GM23248 (cell line): ENCODE measurements around the gene FOXS1. TPM values are rescaled to one million over a fixed set of nuclear protein-coding genes. Genes with fewer than 3 reads are reported as not detected.
A peak's percentile ranks its signal among the peaks of the same experiment; 100 is the strongest.

Source experiments
- DNase-seq: peaks from one replicate; pipeline ENCODE4 v3.0.0-alpha.2; 2015
- H2AFZ ChIP-seq: fragments of 200-600 bp; sonication (generic); 2 replicates; pipeline ENCODE4 v1.6.1; 2016; ENCODE audit warnings: antibody characterized with exemption
- H3F3A ChIP-seq: fragments of 200-600 bp; sonication (generic); 2 replicates; pipeline ENCODE4 v1.6.1; 2016; ENCODE audit warnings: mild to moderate bottlenecking, antibody characterized with exemption, mixed run types; ENCODE audit not compliant: insufficient read depth
- H3K27ac ChIP-seq: fragments of 200-600 bp; sonication (generic); 2 replicates; pipeline ENCODE4 v1.5.1; 2016; ENCODE audit warnings: mild to moderate bottlenecking
- H3K27me3 ChIP-seq: fragments of 200-600 bp; sonication (generic); replicated peaks from 2 replicates; pipeline ENCODE4 v1.6.1; 2016; ENCODE audit warnings: mild to moderate bottlenecking; ENCODE audit not compliant: insufficient read depth
- H3K36me3 ChIP-seq: fragments of 200-600 bp; sonication (generic); 2 replicates; pipeline ENCODE4 v1.6.1; 2016; ENCODE audit warnings: low read depth, mild to moderate bottlenecking
- H3K4me1 ChIP-seq: fragments of 200-600 bp; sonication (generic); 2 replicates; pipeline ENCODE4 v1.6.1; 2016; ENCODE audit warnings: mild to moderate bottlenecking; ENCODE audit not compliant: insufficient read depth
- H3K4me2 ChIP-seq: fragments of 200-600 bp; sonication (generic); one replicate; pipeline ENCODE4 v1.6.1; 2016; ENCODE audit warnings: mild to moderate bottlenecking; ENCODE audit not compliant: unreplicated experiment
- H3K4me3 ChIP-seq: fragments of 200-600 bp; sonication (generic); 2 replicates; pipeline ENCODE4 v1.5.1; 2016; ENCODE audit warnings: mild to moderate bottlenecking
- H3K79me2 ChIP-seq: fragments of 200-600 bp; sonication (generic); 2 replicates; pipeline ENCODE4 v1.6.1; 2016; ENCODE audit warnings: mild to moderate bottlenecking; ENCODE audit not compliant: insufficient read depth
- H3K9ac ChIP-seq: fragments of 200-600 bp; sonication (generic); 2 replicates; pipeline ENCODE4 v1.6.1; 2016; ENCODE audit warnings: mild to moderate bottlenecking
- H3K9me2 ChIP-seq: fragments of 200-600 bp; sonication (generic); 2 replicates; pipeline ENCODE4 v1.6.1; 2016; ENCODE audit warnings: mixed run types, mild to moderate bottlenecking, moderate library complexity; ENCODE audit not compliant: insufficient read depth
- H3K9me3 ChIP-seq: fragments of 200-600 bp; sonication (generic); one replicate; pipeline ENCODE4 v1.6.1; 2017; ENCODE audit warnings: low read depth
- H4K20me1 ChIP-seq: fragments of 200-600 bp; sonication (generic); 2 replicates; pipeline ENCODE4 v1.6.0; 2016; ENCODE audit not compliant: insufficient read depth
- EZH2 ChIP-seq: fragments of 200-600 bp; sonication (generic); IDR thresholded peaks from 2 replicates; pipeline ENCODE4 v1.6.1; 2018; ENCODE audit warnings: antibody characterized with exemption, mild to moderate bottlenecking; ENCODE audit not compliant: insufficient read depth, poor library complexity, severe bottlenecking
- EZH2phosphoT487 ChIP-seq: fragments of 200-600 bp; sonication (generic); IDR thresholded peaks from 2 replicates; pipeline ENCODE4 v1.6.1; 2018; ENCODE audit warnings: antibody characterized with exemption, moderate library complexity, mild to moderate bottlenecking, low read depth; ENCODE audit not compliant: insufficient read depth
- WGBS, 2 experiments: methylation state at CpG; one replicate each; pipeline ENCODE4 v1.1.6; 2015 to 2017; ENCODE audit warnings: low lambda C conversion rate in 2 of 2, low coverage in 1 of 2; ENCODE audit errors: missing lambda C conversion rate in 2 of 2; 5-methylcytosine and 5-hydroxymethylcytosine counted together
- in situ Hi-C: fragments of 300-500 bp; cut with MboI; formaldehyde crosslinking; loops from 2 replicates; pipeline ENCODE4 v1.15.0; 2020
- polyA plus RNA-seq: library from polyadenylated mRNA; unstranded; fragments of >200 nt; fragmentation: Nextera tagmentation; extraction: Ambion mirVana; gene quantifications from 2 replicates; pipeline ENCODE4 v1.2.1, GENCODE V29; 2016
- total RNA-seq: library from RNA; depleted of rRNA; stranded (reverse); fragments of >200 nt; shearing (Covaris generic); gene quantifications from 2 replicates; pipeline ENCODE4 v1.2.3, GENCODE V29; 2014

Gene FOXS1
- total and polyA plus RNA-seq, 2 experiments from 2014 or later = not detected

DNA sequence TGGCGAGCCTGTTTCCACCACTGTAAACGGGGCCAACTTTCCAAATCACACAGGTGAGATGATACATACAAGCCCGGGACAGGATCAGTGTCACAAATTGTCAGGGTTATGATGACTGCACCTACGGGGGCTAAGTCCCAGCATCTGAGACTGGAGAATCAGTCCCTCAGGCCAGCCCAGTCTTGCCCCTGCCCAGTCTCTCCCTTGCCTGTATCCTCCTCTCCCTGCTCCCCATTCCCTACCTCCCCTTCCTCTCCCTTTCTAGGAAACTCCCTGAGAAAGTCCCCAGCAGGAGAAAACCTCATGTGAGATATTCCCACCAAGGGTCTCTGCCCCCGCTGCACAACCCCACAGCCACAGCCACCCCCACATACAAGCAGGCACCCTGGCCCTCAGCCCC is 1.5 kb downstream of the FOXS1 start:
- DNase-seq = no peak
- no peaks in the 10 kb centered on the region for H3K79me2 ChIP-seq
- 75 to 82% methylated on average over 5 of the region's 5 CpGs for WGBS, 2 experiments
- no peak overlapping the region for H2AFZ ChIP-seq
- 0 out of 2 replicates have a peak, but pooled peaks cover 5% of the 10 kb centered on the region for H3F3A ChIP-seq
- H3K4me2 ChIP-seq = no peak overlapping the region
- H3K4me1 ChIP-seq = peaks cover 19% of the 10 kb centered on the region
- H3K9me3 ChIP-seq = no peaks in the 10 kb centered on the region
- H3K9ac ChIP-seq = no peak overlapping the region
- H3K4me3 ChIP-seq = no peak overlapping the region
- no peak overlapping the region for H3K27ac ChIP-seq
- TF ChIP-seq EZH2phosphoT487 (no peak), EZH2 (no peak)
- no peaks in the 10 kb centered on the region for H4K20me1 ChIP-seq
- in situ Hi-C loops = no loop called here
- peaks cover 10% of the 10 kb centered on the region; the same call in 1 of the 2 replicates for H3K27me3 ChIP-seq
- H3K36me3 ChIP-seq = no peaks in the 10 kb centered on the region
- H3K9me2 ChIP-seq = no peaks in the 10 kb centered on the region

DNA sequence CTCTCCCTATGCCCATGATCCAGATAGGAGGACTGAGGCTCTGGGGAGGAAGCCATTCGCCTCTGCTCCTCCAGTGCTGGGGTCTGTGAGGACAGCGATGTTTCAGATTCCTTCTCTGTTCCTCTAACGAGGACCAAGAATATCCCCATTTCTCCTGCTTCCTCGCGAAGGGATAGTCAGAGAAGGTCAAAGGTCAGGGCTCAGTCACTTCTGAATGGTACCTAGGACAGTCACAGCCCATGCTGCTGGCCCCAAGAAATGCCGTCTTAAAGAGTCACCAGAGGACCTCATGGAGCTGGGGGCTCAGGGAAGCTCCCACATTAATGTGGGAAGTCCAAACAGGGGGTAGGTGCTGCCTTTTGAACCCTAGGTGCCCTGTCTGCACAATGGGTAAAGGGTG is 2.1 kb downstream of the FOXS1 start:
- 0 out of 2 replicates have a peak, but pooled peaks cover 5% of the 10 kb centered on the region for H3F3A ChIP-seq
- H3K36me3 ChIP-seq = no peaks in the 10 kb centered on the region
- TF ChIP-seq EZH2phosphoT487 = no peak
- no peak for TF ChIP-seq EZH2
- peaks cover 9% of the 10 kb centered on the region; the same call in 1 of the 2 replicates for H3K27me3 ChIP-seq
- H4K20me1 ChIP-seq = no peaks in the 10 kb centered on the region
- H3K4me1 ChIP-seq = peaks cover 23% of the 10 kb centered on the region
- WGBS, 2 experiments = 90 to 93% methylated on average over 6 of the region's 6 CpGs
- no peak overlapping the region for H3K4me2 ChIP-seq
- H3K9me2 ChIP-seq = no peaks in the 10 kb centered on the region
- no peak overlapping the region for H2AFZ ChIP-seq
- in situ Hi-C loops = no loop called here
- no peak overlapping the region for H3K27ac ChIP-seq
- H3K9me3 ChIP-seq = no peaks in the 10 kb centered on the region
- H3K9ac ChIP-seq = no peak overlapping the region
- no peaks in the 10 kb centered on the region for H3K79me2 ChIP-seq
- no peak for DNase-seq
- H3K4me3 ChIP-seq = no peak overlapping the region

DNA sequence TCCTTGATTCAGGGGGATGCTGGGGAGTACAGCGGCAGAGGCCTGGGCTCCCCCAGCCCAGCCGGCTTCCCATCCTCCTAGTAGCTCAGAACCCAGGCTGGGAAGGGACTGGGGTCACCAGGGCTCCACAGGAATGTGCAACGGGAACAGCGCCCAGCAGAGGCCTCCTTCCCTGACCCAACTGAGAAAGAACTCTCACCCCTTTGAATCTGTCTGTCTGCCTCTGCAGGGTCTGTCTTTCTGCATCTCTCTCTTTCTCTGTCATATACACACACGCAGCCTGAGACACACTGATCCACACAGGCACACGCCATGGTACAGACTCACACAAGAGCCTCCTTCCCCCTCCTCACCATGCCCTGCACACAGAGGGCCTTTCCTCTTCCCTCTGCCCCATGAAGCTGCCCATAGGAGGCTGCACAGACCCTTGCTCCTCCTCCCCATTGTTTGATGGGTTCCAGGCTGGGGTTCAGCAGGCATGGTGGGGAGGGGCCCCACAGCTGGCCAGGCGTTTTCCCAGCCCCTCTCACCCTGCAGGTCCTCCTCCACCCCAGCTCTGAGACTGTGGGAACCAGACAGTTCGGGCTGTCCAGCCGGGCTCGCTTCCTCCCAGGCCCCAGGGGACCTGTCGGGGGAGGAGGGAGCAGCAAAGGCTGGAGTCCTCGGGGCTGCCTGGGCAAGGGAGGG is 2.8 kb downstream of the FOXS1 start:
- H3K9me3 ChIP-seq = no peaks in the 10 kb centered on the region
- H3K9ac ChIP-seq = peak overlapping the region; percentile 37
- H3K4me2 ChIP-seq = peak overlapping the region; percentile 29
- H4K20me1 ChIP-seq = no peaks in the 10 kb centered on the region
- no peak for TF ChIP-seq EZH2
- no peak for TF ChIP-seq EZH2phosphoT487
- H3K36me3 ChIP-seq = no peaks in the 10 kb centered on the region
- peak; percentile 51 for DNase-seq
- H3K79me2 ChIP-seq = no peaks in the 10 kb centered on the region
- peaks cover 29% of the 10 kb centered on the region for H3K4me1 ChIP-seq
- no peak overlapping the region for H3K4me3 ChIP-seq
- no peak overlapping the region for H2AFZ ChIP-seq
- 60% methylated on average over 11 to 12 of the region's 12 CpGs for WGBS, 2 experiments
- H3K27me3 ChIP-seq = peaks cover 7% of the 10 kb centered on the region; the same call in 1 of the 2 replicates
- H3F3A ChIP-seq = peaks cover 11% of the 10 kb centered on the region; the same call in 1 of the 2 replicates
- in situ Hi-C loops = no loop called here
- H3K27ac ChIP-seq = no peak overlapping the region; the same call in 1 of the 2 replicates
- H3K9me2 ChIP-seq = no peaks in the 10 kb centered on the region

DNA sequence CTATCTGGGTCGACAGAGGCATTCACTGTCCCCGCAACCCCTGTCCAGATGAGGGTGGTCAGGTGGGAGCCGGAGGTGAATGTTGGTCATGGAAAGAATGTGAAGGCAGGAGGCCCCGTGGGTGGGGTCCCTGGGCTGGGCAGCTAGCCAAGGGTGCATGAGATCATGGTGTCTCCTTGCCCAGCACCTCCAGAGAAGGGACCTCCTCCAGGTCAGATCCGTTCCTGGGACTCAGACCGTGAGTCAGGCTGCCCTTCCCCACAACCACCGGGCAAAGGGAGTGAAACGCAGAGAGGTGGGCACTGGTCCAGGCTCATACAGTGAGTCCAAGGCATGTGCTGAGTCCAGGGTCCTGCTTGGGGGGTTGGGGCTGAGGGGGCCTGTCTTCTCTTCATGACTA is 3.5 kb downstream of the FOXS1 start:
- H3K4me1 ChIP-seq = peaks cover 36% of the 10 kb centered on the region
- no peak overlapping the region for H3K27ac ChIP-seq
- H3K9me2 ChIP-seq = no peaks in the 10 kb centered on the region
- no peaks in the 10 kb centered on the region for H3K9me3 ChIP-seq
- H3K79me2 ChIP-seq = no peaks in the 10 kb centered on the region
- H3F3A ChIP-seq = peaks cover 18% of the 10 kb centered on the region
- WGBS, 2 experiments = 49 to 61% methylated on average over 7 to 8 of the region's 8 CpGs
- no peak for TF ChIP-seq EZH2phosphoT487
- TF ChIP-seq EZH2 = no peak
- H3K4me3 ChIP-seq = no peak overlapping the region
- no peak overlapping the region for H2AFZ ChIP-seq
- H3K36me3 ChIP-seq = no peaks in the 10 kb centered on the region
- DNase-seq = peak; percentile 85
- H3K4me2 ChIP-seq = no peak overlapping the region
- H4K20me1 ChIP-seq = no peaks in the 10 kb centered on the region
- peak overlapping the region; percentile 9; the same call in 1 of the 2 replicates for H3K9ac ChIP-seq
- in situ Hi-C loops = no loop called here
- H3K27me3 ChIP-seq = 0 out of 2 replicates have a peak, but pooled peaks cover under 1% of the 10 kb centered on the region
